GM19455 (cell line): ENCODE results near the gene B3GALT6.
"Not testable (repeated sequence)": the region's sequence is repeated elsewhere in the genome, so short reads cannot be mapped to it uniquely, and the experiment has no call there.

Source experiments
- ATAC-seq: cut with Tn5 transposase; IDR thresholded peaks from one replicate; pipeline ENCODE4 v1.9.1; 2021; ENCODE audit not compliant: unreplicated experiment

B3GALT6 gene

DNA sequence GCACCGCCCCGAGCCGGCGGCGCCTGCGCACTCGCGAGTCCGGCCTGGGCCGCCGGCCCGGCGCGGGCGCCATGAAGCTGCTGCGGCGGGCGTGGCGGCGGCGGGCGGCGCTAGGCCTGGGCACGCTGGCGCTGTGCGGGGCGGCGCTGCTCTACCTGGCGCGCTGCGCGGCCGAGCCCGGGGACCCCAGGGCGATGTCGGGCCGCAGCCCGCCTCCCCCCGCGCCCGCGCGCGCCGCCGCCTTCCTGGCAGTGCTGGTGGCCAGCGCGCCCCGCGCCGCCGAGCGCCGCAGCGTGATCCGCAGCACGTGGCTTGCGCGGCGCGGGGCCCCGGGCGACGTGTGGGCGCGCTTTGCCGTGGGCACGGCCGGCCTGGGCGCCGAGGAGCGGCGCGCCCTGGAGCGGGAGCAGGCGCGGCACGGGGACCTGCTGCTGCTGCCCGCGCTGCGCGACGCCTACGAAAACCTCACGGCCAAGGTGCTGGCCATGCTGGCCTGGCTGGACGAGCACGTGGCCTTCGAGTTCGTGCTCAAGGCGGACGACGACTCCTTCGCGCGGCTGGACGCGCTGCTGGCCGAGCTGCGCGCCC is at the start of gene B3GALT6:
Gene B3GALT6 (plus strand): TSS at position 30 of the 588 bp plus-strand sequence. CDS start 42 bp downstream, at position 72.
- ATAC-seq, result no peak

- ATAC-seq, result no peak
These were observed 49.4 kb upstream of the B3GALT6 start for GRCh38 chr1:1182491-1183220.

GRCh38 chr1:1183221-1183747 is 48.8 kb upstream of the B3GALT6 start:
- ATAC-seq, result no peak

DNA sequence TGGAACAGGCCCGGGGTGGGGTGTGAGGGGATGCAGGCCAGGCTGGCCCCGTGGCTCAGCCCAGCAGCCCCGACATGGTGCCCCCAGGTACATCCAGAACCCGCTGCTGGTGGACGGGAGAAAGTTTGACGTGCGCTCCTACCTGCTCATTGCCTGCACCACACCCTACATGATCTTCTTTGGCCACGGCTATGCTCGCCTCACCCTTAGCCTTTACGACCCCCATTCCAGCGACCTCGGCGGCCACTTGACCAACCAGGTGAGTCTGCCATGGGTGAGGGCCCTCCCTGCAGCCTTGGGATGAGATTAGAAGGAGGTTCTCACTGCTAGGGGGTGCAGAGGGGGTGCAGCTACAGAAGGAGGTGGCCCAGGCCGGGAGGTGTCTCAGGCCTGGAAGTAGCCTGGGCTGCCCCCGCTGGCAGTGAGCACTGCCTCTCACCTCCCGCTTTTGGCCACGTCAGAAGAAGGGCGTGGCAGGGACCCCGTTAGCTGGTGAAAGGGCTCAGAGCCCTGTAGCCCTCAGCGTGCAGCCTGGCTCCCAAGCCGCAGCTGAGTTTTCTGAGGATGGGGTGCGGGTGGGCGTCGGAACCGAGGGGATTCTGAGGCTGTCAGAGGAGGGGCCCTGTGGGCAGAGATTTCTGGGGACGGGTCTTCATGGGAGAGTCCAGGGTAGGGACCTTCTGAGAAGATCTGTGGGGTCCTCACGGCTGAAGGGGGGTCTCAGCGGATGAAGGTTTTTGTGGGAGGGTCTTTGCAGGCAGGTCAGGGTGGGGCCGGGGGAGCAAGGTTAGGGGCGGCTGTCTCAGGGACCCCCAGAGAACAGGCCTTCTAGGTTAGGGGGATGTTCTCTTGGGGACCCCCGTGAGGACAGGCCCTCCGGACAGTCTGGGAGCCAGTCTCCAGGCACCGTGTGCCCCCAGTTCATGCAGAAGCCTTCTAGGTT is 47.9 kb upstream of the B3GALT6 start:
- no peak for ATAC-seq

GRCh38 chr1:1185101-1185765 is 46.8 kb upstream of the B3GALT6 start:
- ATAC-seq, result no peak

GRCh38 chr1:1187938-1188337 is 44.1 kb upstream of the B3GALT6 start:
- no peak for ATAC-seq

DNA sequence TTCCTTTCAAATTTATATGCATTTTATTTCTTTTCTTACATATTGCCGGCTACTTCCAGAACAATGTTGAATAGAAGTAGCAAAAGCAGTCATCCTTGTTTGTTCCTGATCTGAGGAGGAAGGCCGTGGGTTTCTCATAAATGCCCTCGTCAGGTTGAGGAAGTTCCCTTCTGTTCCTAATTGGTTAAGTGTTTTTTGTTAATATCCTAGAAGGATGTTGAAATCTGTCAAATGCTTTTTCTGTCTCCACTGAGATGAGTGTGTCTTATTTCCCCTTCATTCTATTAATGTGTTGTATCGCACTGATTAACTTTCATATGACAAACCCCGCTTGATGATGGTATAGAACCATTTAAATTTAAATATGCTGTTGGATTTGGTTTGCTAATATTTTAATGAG is 42.9 kb upstream of the B3GALT6 start:
- no peak for ATAC-seq

GRCh38 chr1:1191734-1192133 is 40.3 kb upstream of the B3GALT6 start:
- ATAC-seq, result no peak

GRCh38 chr1:1194723-1195122 is 37.3 kb upstream of the B3GALT6 start:
- no peak for ATAC-seq

GRCh38 chr1:1195726-1196125 is 36.3 kb upstream of the B3GALT6 start:
- not testable (repeated sequence) for ATAC-seq

DNA sequence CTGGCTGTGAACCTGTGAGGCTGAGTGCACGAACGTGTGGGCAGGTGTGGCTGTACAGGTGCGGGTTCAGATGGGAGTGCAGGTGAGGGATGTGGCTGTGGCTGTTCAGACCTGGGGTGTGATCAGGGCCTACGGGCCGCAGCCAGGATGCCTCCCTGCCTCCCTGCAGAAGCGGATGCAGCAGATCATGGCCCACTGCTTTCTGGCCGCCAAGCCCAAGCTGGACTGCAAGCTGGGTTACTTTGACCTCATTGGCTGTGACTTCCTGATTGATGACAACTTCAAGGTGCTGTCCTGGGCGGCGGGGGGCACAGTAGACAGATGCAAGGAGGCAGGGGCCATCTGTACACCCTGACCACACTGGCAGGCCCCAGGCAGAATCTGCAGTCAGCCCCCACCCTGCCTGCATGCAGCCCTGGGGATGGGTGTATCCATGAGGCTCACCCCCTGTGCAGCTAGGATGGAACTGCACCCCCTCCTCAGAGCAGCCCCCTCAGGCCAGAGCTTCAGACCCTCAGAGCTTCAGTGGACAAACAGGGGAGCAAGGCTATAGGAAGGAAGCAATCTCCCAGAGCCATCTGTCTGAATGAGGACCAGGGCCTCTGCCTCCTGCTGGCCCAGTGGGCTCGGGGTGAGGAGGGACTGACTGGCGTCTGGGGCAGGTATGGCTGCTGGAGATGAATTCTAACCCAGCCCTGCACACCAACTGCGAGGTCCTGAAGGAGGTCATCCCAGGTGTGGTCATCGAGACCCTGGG is 35.4 kb upstream of the B3GALT6 start:
- no peak for ATAC-seq

GRCh38 chr1:1197188-1197500 is 34.9 kb upstream of the B3GALT6 start:
- no peak for ATAC-seq

DNA sequence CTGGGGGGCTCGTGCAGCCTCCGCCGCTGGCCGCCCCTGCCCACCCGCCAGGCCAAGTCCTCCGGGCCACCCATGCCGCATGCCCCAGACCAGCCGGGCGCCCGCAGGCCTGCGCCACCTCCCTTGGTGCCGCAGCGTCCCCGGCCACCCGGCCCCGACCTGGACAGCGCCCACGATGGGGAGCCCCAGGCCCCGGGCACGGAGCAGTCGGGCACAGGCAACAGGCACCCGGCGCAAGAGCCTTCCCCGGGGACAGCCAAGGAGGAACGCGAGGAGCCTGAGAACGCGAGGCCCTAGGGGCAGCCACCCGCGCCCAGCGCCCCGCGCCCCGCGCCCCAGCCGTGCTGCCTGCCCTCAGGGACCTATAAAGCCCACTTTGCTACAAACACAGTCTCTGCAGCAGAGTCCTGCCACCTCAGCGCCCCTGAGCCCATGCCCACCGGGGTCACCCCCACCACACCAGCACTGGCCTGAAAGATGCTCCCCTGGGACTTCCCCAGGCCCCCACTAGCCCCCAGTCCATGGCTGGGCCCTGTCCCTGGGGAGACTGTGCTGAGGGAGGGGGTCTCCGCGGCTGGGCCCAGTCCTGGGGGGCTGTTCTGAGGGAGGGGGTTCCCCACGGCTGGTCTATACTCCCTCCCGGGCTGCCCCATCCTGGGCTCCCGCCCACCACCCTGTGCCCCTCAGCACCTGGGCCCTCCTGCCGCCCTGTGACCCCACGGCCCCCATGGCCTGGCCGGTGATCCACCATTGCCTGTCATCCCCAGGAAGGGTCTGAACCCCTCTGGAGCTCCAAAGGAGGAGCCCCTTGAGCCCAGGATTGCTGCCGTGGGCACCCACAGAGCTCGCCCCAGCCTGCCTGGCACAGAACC is 34.2 kb upstream of the B3GALT6 start:
- no peak for ATAC-seq

DNA sequence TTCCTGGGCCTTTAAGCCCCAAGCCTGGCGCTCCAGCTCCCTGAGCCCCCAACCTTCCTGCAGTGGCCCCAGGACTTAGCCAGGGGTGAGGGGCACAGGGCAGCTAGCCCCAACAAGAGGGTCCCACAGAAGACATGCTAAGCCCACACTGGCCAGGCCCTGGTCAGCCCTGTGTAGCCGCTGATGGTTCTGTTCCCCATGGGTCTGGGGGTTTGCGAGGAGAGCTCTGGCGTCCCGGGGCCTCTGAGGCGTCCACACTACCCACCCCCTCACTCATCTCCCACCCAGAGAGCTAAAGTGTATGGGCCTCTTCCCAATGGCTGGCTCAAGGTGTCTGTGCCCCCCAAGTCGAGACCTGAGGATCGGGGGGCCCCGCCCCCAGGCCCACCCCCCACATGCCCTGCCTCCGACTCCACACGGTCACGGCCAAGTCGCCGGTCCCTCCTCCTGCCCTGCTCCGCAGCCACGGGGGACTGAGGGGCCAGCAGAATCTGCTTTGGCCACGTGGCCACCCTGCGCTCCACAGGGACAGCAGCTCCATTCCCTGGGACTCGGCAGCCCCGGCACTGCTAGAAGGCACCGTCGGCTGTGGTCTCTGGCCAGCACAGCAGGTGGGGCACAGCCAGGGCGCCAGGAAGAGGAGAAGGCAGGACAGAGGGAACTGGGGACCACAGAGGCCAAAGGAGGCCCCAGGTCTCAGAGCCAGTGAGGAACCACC is 33.5 kb upstream of the B3GALT6 start:
- ATAC-seq, result no peak

- ATAC-seq, result no peak
These were observed 32.7 kb upstream of the B3GALT6 start for GRCh38 chr1:1199141-1199960.

- no peak for ATAC-seq
These were observed 31.8 kb upstream of the B3GALT6 start for GRCh38 chr1:1199961-1200875.
